ENCODE data around the gene LRRC28. TPM values are rescaled to one million over a fixed set of nuclear protein-coding genes. Genes with fewer than 3 reads are reported as not detected.

Gene LRRC28
- total and polyA plus RNA-seq, 10 of the 15 experiments (the other 5 are each of a cell fraction or from before 2014, with no cell fraction given), result 21.3 to 54.9 (median 27.7) TPM

GRCh38 chr15:99424131-99424571 lies 172.9 kb downstream of the LRRC28 start:
- Histone ChIP-seq H4K20me1 (ENCODE audit: control insufficient read depth, insufficient read depth) (no peaks in the 10 kb centered on the region), H2AFZ (ENCODE audit: control insufficient read depth, low read depth, low read length) (no peak overlapping the region), H3K4me3 (no peak overlapping the region), H3K9ac (ENCODE audit: control insufficient read depth, insufficient read depth, low read length) (no peak overlapping the region), H3K79me2 (ENCODE audit: control insufficient read depth, insufficient read depth, low read length) (no peaks in the 10 kb centered on the region), H3K4me2 (ENCODE audit: control insufficient read depth, insufficient read depth) (no peak overlapping the region), H3K36me3 (ENCODE audit: control insufficient read depth in 2 of 2, insufficient read depth in 2 of 2, low read length in 1 of 2) (no peaks in the 10 kb centered on the region), H3K4me1 (ENCODE audit: control insufficient read depth, insufficient read depth, low read length) (peaks cover 16% of the 10 kb centered on the region), H3K27me3 (replicated peaks in 1 of 2; ENCODE audit: control insufficient read depth in 2 of 2, insufficient read depth in 2 of 2, low read length in 1 of 2) (no peaks in the 10 kb centered on the region; a peak in 2 of 4 replicates), H3K9me3 (replicated peaks; ENCODE audit: control insufficient read depth, insufficient read depth, low read length) (0 out of 3 replicates have a peak, but pooled peaks cover 2% of the 10 kb centered on the region), H3K27ac (ENCODE audit: control insufficient read depth, insufficient read depth) (no peak overlapping the region)
- DNase-seq (ENCODE audit: low read depth, low spot score) (no peak), ATAC-seq (no peak), FAIRE-seq (no peak)
- in situ Hi-C loops (cut with MboI), result no loop called here
- ChIA-PET SMC1A (ENCODE audit: uncharacterized antibody, unreplicated experiment) (interaction anchor here (2.9 kb wide), 1 partner anchor 280 kb away, joined by 7 read pairs; no protein-coding TSS in a partner anchor), CTCF (no interaction called here), POLR2A (no interaction called here), RAD21 (ENCODE audit: unreplicated experiment) (no interaction called here)
- intact Hi-C loops (cut with micrococcal nuclease; ENCODE audit: unreplicated experiment), result no loop called here
- BruUV-seq (replicated peaks), result no TSS peak
- no peak for TF ChIP-seq HDAC6 (IDR thresholded peaks at IDR 0.05; ENCODE audit: unreplicated experiment)
- TF ChIP-seq IKZF1 (conservative IDR thresholded peaks at IDR 0.05), result no peak
- TF ChIP-seq ZNF592 (IDR thresholded peaks at IDR 0.05), result no peak
- TF ChIP-seq TCF3 (IDR thresholded peaks at IDR 0.05; ENCODE audit: borderline replicate concordance, insufficient read depth, low read depth, low read length), result no peak
- TF ChIP-seq JUNB (IDR thresholded peaks at IDR 0.05), result no peak
- TF ChIP-seq POLR2AphosphoS2 (IDR thresholded peaks at IDR 0.05; ENCODE audit: low read depth, low read length), result no peak
- no peak for TF ChIP-seq CREB1 (IDR thresholded peaks at IDR 0.05; ENCODE audit: low read depth)
- no peak for TF ChIP-seq MYB (IDR thresholded peaks at IDR 0.05; ENCODE audit: borderline replicate concordance, low read depth, low read length)
- WGBS (ENCODE audit: insufficient coverage, insufficient replicate concordance, low lambda C conversion rate, missing lambda C conversion rate), result 93% methylated on average over 8 of the region's 10 CpGs
